Measurements from ENCODE around the gene UHRF1. TPM values are rescaled to one million over a fixed set of nuclear protein-coding genes. Genes with fewer than 3 reads are reported as not detected.
A peak's percentile ranks its signal among the peaks of the same experiment; 100 is the strongest.

Gene UHRF1
- 21.5 TPM for polyA plus RNA-seq (2012; ENCODE audit: low read depth, missing spikeins)

DNA sequence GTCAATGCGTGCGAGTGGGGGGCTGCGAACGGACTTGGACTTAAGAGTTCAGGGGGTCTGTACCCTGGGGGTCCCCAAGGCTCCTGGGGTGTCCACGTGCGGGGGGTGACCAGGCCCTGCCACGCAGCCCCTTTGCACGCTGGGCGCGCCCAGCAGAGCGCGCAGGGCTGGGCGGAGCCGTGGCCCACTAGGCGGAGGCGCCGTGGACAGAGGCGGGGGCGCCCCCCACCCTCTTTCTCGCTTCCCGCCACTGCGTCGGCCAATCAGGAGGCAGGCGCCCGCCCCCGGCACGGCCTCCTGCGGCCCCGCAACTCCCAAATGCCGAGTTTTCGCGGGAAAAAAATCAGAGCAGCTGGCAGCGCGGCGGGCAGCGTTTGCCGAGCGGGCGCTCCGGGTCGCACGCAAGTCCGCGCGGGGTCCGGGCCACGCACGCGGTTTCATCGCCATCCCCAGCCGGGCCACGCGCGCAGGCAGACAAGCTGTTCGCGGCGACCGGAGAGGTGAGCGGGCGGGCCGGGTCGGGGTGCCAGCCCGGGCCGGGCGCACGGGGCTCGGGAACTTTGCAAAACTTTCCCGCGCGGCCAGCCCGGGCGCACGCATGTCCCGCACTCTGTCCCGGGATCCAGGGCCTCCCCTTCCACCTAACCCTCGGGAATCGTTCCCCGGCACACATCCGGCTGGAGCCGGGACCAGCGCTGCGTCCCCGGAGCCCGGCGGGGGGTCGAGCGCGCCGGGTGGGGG, at the start of gene UHRF1:
UHRF1 (plus strand) TSS at position 346 of the 741 bp plus-strand sequence. CDS start 1,385 bp downstream, outside the sequence.
- TF ChIP-seq TAF1 (IDR thresholded peaks at IDR 0.05; ENCODE audit: low read depth, low read length): peak; percentile 53; the same call in 1 of the 2 replicates
- no peak for TF ChIP-seq POLR2AphosphoS5 (IDR thresholded peaks at IDR 0.05; ENCODE audit: low read depth, low read length)
- TF ChIP-seq PAX5 (IDR thresholded peaks at IDR 0.05; ENCODE audit: insufficient read depth, low read length, severe bottlenecking): no peak
- no peak for TF ChIP-seq POU2F2 (IDR thresholded peaks at IDR 0.05; ENCODE audit: low read depth, low read length)
- FAIRE-seq: peak; percentile 89
- DNase-seq (ENCODE audit: insufficient read length, low spot score): peak; percentile 70

- no peak for FAIRE-seq
- TF ChIP-seq POLR2A (IDR thresholded peaks at IDR 0.05; ENCODE audit: low read depth, low read length): no peak
- no peak for TF ChIP-seq POU2F2 (IDR thresholded peaks at IDR 0.05; ENCODE audit: low read depth, low read length)
- TF ChIP-seq PAX5 (IDR thresholded peaks at IDR 0.05; ENCODE audit: insufficient read depth, low read length, severe bottlenecking): no peak
- TF ChIP-seq SPI1 (IDR thresholded peaks at IDR 0.05; ENCODE audit: low read depth, low read length): no peak
- no peak for TF ChIP-seq TAF1 (IDR thresholded peaks at IDR 0.05; ENCODE audit: low read depth, low read length)
- TF ChIP-seq POLR2AphosphoS5 (IDR thresholded peaks at IDR 0.05; ENCODE audit: low read depth, low read length): no peak
- no peak for DNase-seq (ENCODE audit: insufficient read length, low spot score)
Observed at GRCh38 chr19:4859697-4860096, 49.6 kb upstream of the UHRF1 start.

GRCh38 chr19:4861147-4861546, 48.2 kb upstream of the UHRF1 start:
- TF ChIP-seq POLR2A (IDR thresholded peaks at IDR 0.05; ENCODE audit: low read depth, low read length) (no peak), POLR2AphosphoS5 (IDR thresholded peaks at IDR 0.05; ENCODE audit: low read depth, low read length) (no peak), SPI1 (IDR thresholded peaks at IDR 0.05; ENCODE audit: low read depth, low read length) (no peak), POU2F2 (IDR thresholded peaks at IDR 0.05; ENCODE audit: low read depth, low read length) (no peak), TAF1 (IDR thresholded peaks at IDR 0.05; ENCODE audit: low read depth, low read length) (no peak), PAX5 (IDR thresholded peaks at IDR 0.05; ENCODE audit: insufficient read depth, low read length, severe bottlenecking) (no peak)
- FAIRE-seq (no peak), DNase-seq (ENCODE audit: insufficient read length, low spot score) (no peak)

GRCh38 chr19:4866595-4867424, 42.5 kb upstream of the UHRF1 start:
- TF ChIP-seq PAX5 (IDR thresholded peaks at IDR 0.05; ENCODE audit: insufficient read depth, low read length, severe bottlenecking) (no peak), SPI1 (IDR thresholded peaks at IDR 0.05; ENCODE audit: low read depth, low read length) (peak; percentile 45; the same call in 1 of the 2 replicates)
- FAIRE-seq: peak; percentile 38
- DNase-seq (ENCODE audit: insufficient read length, low spot score): no peak

- DNase-seq (ENCODE audit: insufficient read length, low spot score): peak; percentile 95
- TF ChIP-seq POLR2A (IDR thresholded peaks at IDR 0.05; ENCODE audit: low read depth, low read length): peak; percentile 49; the same call in 1 of the 2 replicates
- no peak; the same call in 1 of the 2 replicates for TF ChIP-seq POU2F2 (IDR thresholded peaks at IDR 0.05; ENCODE audit: low read depth, low read length)
- FAIRE-seq: peak; percentile 87
Observed at GRCh38 chr19:4867534-4868285, 41.6 kb upstream of the UHRF1 start, which contains the start of gene PLIN3. Gene PLIN3, minus strand, starts transcription at chr19:4867667. Its CDS starts 6,273 bp downstream, at chr19:4861394.

- DNase-seq (ENCODE audit: insufficient read length, low spot score) (no peak), FAIRE-seq (no peak)
- TF ChIP-seq TAF1 (IDR thresholded peaks at IDR 0.05; ENCODE audit: low read depth, low read length) (no peak), POU2F2 (IDR thresholded peaks at IDR 0.05; ENCODE audit: low read depth, low read length) (no peak), SPI1 (IDR thresholded peaks at IDR 0.05; ENCODE audit: low read depth, low read length) (no peak), POLR2AphosphoS5 (IDR thresholded peaks at IDR 0.05; ENCODE audit: low read depth, low read length) (no peak), PAX5 (IDR thresholded peaks at IDR 0.05; ENCODE audit: insufficient read depth, low read length, severe bottlenecking) (no peak), POLR2A (IDR thresholded peaks at IDR 0.05; ENCODE audit: low read depth, low read length) (no peak)
Observed at GRCh38 chr19:4868286-4868834, 40.9 kb upstream of the UHRF1 start.

DNA sequence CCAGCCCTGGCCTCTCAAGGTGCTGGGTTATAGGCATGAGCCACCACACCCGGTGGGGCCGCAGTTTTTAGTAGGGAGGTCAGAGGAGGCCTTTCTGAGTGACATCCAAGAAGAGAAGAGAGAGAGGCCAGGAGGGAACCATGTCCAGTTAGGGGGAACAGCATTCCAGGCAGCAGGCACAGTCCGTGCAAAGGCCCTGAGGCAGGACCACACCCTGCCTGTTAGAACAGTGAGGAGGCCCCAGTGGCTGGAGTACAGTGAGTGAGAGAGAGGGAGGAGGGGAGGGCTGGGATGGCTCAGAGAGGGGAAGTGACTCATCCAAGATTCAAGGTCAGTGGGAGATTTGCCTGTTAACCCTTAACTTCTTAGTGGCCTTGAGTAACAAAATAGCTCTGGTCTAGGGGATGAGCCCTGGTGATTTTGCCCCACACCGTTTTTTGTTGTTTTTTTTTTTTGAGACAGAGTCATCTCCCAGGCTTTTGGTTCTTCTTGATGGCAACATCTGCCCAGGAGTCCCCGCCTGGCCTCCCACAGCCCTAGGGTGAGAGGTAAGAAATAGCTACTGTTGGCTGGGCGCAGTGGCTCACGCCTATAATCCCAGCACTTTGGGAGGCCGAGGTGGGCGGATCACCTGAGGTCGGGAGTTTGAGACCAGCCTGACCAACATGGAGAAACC, 39.1 kb upstream of the UHRF1 start:
- FAIRE-seq: no peak
- DNase-seq (ENCODE audit: insufficient read length, low spot score): no peak

GRCh38 chr19:4871711-4872110, 37.6 kb upstream of the UHRF1 start:
- no peak for FAIRE-seq
- no peak for TF ChIP-seq TAF1 (IDR thresholded peaks at IDR 0.05; ENCODE audit: low read depth, low read length)
- TF ChIP-seq PAX5 (IDR thresholded peaks at IDR 0.05; ENCODE audit: insufficient read depth, low read length, severe bottlenecking): no peak
- no peak for TF ChIP-seq SPI1 (IDR thresholded peaks at IDR 0.05; ENCODE audit: low read depth, low read length)
- TF ChIP-seq POU2F2 (IDR thresholded peaks at IDR 0.05; ENCODE audit: low read depth, low read length): no peak
- no peak for TF ChIP-seq POLR2A (IDR thresholded peaks at IDR 0.05; ENCODE audit: low read depth, low read length)
- DNase-seq (ENCODE audit: insufficient read length, low spot score): no peak

More for the DNA sequence above, 39.1 kb upstream of the UHRF1 start:
- no peak for TF ChIP-seq TAF1 (IDR thresholded peaks at IDR 0.05; ENCODE audit: low read depth, low read length)
- TF ChIP-seq SPI1 (IDR thresholded peaks at IDR 0.05; ENCODE audit: low read depth, low read length): peak; percentile 64
- TF ChIP-seq POLR2A (IDR thresholded peaks at IDR 0.05; ENCODE audit: low read depth, low read length): no peak

- TF ChIP-seq TAF1 (IDR thresholded peaks at IDR 0.05; ENCODE audit: low read depth, low read length): no peak
- no peak for TF ChIP-seq POLR2AphosphoS5 (IDR thresholded peaks at IDR 0.05; ENCODE audit: low read depth, low read length)
- no peak for TF ChIP-seq POLR2A (IDR thresholded peaks at IDR 0.05; ENCODE audit: low read depth, low read length)
- TF ChIP-seq POU2F2 (IDR thresholded peaks at IDR 0.05; ENCODE audit: low read depth, low read length): no peak
- TF ChIP-seq SPI1 (IDR thresholded peaks at IDR 0.05; ENCODE audit: low read depth, low read length): no peak
- FAIRE-seq: no peak
- no peak for DNase-seq (ENCODE audit: insufficient read length, low spot score)
Observed at GRCh38 chr19:4873930-4874329, 35.4 kb upstream of the UHRF1 start.
